Astrocyte of the spinal cord (primary cell): ENCODE measurements around the gene BHLHE40.
"Not testable (repeated sequence)": the region's sequence is repeated elsewhere in the genome, so short reads cannot be mapped to it uniquely, and the experiment has no call there.

Experiments used
- DNase-seq: peaks from one replicate; pipeline ENCODE4 v3.0.0; 2011; ENCODE audit warnings: low read depth, low spot score
- H3K4me3 ChIP-seq: 2 replicates; pipeline ENCODE4 v1.5.1; 2011; ENCODE audit warnings: low read depth, mild to moderate bottlenecking, low read length, moderate library complexity
- in situ Hi-C: cut with HindIII; loops from 2 replicates; pipeline ENCODE4 v1.10.0; 2017; ENCODE audit warnings: low sequenced_read_pairs
- TF ChIP-seq, protein P1 (sequence below): IDR thresholded peaks from 2 replicates; pipeline ENCODE4 v1.5.1; 2012; ENCODE audit warnings: low read depth, mild to moderate bottlenecking, low read length, inconsistent platforms

The BHLHE40 gene

GRCh38 chr3:4957978-4958377 lies 21.3 kb upstream of the BHLHE40 start:
- TF ChIP-seq, protein P1, sequence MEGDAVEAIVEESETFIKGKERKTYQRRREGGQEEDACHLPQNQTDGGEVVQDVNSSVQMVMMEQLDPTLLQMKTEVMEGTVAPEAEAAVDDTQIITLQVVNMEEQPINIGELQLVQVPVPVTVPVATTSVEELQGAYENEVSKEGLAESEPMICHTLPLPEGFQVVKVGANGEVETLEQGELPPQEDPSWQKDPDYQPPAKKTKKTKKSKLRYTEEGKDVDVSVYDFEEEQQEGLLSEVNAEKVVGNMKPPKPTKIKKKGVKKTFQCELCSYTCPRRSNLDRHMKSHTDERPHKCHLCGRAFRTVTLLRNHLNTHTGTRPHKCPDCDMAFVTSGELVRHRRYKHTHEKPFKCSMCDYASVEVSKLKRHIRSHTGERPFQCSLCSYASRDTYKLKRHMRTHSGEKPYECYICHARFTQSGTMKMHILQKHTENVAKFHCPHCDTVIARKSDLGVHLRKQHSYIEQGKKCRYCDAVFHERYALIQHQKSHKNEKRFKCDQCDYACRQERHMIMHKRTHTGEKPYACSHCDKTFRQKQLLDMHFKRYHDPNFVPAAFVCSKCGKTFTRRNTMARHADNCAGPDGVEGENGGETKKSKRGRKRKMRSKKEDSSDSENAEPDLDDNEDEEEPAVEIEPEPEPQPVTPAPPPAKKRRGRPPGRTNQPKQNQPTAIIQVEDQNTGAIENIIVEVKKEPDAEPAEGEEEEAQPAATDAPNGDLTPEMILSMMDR, result no peak
- in situ Hi-C loops, result no loop called here
- no peak overlapping the region for H3K4me3 ChIP-seq
- DNase-seq, result no peak

GRCh38 chr3:4959180-4959579 lies 20.1 kb upstream of the BHLHE40 start:
- in situ Hi-C loops, result no loop called here
- no peak overlapping the region for H3K4me3 ChIP-seq
- DNase-seq, result no peak
- TF ChIP-seq, protein P1, result no peak

DNA sequence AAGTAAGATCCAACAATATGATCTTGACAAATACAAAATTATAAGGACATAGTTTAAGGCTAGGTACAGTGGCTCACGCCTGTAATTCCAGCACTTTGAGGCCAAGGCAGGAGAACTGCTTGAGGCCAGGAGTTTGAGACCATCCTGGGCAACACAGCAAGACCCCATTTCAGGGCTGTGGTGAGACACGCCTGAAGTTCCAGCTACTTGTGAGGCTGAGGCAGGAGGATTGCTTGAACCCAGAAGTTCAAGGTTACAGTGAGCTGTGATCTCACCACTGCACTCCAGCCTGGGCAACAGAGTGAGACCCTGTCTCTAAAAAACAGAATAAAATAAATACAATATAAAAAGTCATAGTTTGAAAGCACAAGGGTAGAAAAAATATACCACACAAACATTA lies 17.4 kb upstream of the BHLHE40 start:
- H3K4me3 ChIP-seq, in situ Hi-C loops, DNase-seq: not testable (repeated sequence)

DNA sequence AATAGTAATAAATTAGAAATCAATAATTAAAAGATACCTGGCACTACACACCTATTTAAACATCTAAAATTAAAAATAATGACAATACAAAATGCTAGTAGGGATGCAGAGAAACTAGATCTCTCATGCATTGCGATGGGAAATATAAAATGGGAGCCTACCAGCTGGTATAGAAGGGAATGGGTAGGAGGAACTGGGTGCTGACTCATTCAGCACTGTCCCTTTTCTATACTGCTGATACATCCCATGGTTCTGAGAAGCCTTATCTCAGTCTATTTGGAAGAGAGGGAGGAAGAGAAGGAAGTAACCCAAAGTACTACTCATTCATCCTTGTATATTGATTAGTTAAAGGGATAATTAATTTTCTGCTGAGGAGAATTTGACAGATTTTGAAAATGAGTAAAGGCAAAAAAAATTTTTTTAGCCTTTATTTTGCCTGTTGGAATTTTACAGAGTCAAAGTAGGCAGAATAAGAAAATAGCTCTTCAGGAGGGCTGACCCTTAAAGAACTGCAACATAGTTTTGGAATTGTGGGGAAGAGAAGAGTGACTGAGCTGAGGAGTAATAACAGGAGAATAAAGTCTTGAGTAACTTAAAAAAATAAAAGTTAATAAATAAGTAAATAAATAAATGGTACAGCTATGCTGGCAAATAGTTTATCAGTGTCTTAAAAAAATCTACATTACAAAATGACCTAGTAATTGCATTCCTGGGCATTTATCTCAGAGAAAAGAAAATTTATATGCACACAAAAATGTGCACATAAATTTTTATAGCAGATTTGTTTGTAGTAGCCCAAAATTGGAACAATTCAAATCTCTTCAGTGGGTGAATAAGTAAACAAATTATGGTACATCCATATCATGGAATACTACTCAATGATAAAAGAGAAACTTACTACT lies 15.3 kb upstream of the BHLHE40 start:
- no peak for DNase-seq
- H3K4me3 ChIP-seq, result no peak overlapping the region
- TF ChIP-seq, protein P1, result no peak
- in situ Hi-C loops, result no loop called here

DNA sequence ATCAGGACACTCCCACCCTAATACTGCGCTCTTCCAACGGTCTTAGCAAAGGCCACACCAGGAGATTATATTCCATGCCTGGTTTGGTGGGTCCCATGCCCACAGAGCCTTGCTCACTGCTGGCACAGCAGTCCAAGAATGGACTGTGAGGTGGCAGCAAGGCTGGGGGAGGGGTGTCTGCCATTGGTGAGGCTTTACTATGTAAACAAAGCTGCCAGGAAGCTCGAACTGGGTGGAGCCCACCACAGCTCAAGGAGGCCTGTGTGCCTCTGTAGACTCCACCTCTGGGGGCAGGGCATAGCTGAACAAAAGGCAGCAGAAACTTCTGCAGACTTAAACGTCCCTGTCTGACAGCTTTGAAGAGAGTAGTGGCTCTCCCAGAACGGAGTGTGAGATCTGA lies 13.2 kb upstream of the BHLHE40 start:
- in situ Hi-C loops, H3K4me3 ChIP-seq, DNase-seq: not testable (repeated sequence)

- in situ Hi-C loops, H3K4me3 ChIP-seq, DNase-seq: not testable (repeated sequence)
Measured at GRCh38 chr3:4967683-4968082, 11.6 kb upstream of the BHLHE40 start.

GRCh38 chr3:4971437-4971836 lies 7.8 kb upstream of the BHLHE40 start:
- DNase-seq, in situ Hi-C loops, H3K4me3 ChIP-seq: not testable (repeated sequence)

GRCh38 chr3:4971838-4972237 lies 7.4 kb upstream of the BHLHE40 start:
- H3K4me3 ChIP-seq, result no peak overlapping the region
- TF ChIP-seq, protein P1, result no peak
- in situ Hi-C loops, result no loop called here
- DNase-seq, result no peak
